ENCODE measurements around the gene OR5AU1. TPM values are rescaled to one million over a fixed set of nuclear protein-coding genes. Genes with fewer than 3 reads are reported as not detected.
"Not testable (repeated sequence)": the region's sequence is repeated elsewhere in the genome, so short reads cannot be mapped to it uniquely, and the experiment has no call there.

Gene OR5AU1
- polyA plus RNA-seq, 1 donor (not counting 4 experiments of a cell fraction or from before 2014, with no cell fraction given), result not detected

GRCh38 chr14:21169573-21169972 is 13.7 kb upstream of the OR5AU1 start:
- H3K4me1 ChIP-seq (ENCODE audit: control insufficient read depth, extremely low read depth, insufficient read depth, low read length), result no peaks in the 10 kb centered on the region
- H2AFZ ChIP-seq (ENCODE audit: control insufficient read depth, low read length), result no peak overlapping the region
- no peaks in the 10 kb centered on the region for H3K9me1 ChIP-seq (ENCODE audit: control insufficient read depth, extremely low read depth, insufficient read depth, low read length)
- dilution Hi-C loops (cut with MboI; ENCODE audit: extremely low pct_ligation_motif_present, low sequenced_read_pairs), result no loop called here
- no peaks in the 10 kb centered on the region for H3K36me3 ChIP-seq (ENCODE audit: control insufficient read depth in 2 of 2, extremely low read depth in 1 of 2, insufficient read depth in 2 of 2, low read length in 2 of 2)
- no peak for TF ChIP-seq EZH2 (IDR thresholded peaks at IDR 0.05; ENCODE audit: low read length)
- TF ChIP-seq, protein P1, sequence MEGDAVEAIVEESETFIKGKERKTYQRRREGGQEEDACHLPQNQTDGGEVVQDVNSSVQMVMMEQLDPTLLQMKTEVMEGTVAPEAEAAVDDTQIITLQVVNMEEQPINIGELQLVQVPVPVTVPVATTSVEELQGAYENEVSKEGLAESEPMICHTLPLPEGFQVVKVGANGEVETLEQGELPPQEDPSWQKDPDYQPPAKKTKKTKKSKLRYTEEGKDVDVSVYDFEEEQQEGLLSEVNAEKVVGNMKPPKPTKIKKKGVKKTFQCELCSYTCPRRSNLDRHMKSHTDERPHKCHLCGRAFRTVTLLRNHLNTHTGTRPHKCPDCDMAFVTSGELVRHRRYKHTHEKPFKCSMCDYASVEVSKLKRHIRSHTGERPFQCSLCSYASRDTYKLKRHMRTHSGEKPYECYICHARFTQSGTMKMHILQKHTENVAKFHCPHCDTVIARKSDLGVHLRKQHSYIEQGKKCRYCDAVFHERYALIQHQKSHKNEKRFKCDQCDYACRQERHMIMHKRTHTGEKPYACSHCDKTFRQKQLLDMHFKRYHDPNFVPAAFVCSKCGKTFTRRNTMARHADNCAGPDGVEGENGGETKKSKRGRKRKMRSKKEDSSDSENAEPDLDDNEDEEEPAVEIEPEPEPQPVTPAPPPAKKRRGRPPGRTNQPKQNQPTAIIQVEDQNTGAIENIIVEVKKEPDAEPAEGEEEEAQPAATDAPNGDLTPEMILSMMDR (optimal IDR thresholded peaks at IDR 0.05 in 1 of 3, IDR thresholded peaks at IDR 0.05 in 1 of 3, conservative IDR thresholded peaks at IDR 0.05 in 1 of 3; ENCODE audit: extremely low read depth in 1 of 3, insufficient read depth in 2 of 3, low read length in 3 of 3), result no peak
- DNase-seq (ENCODE audit: low read depth, low spot score), result no peak
- no peak overlapping the region for H3K27ac ChIP-seq (ENCODE audit: control insufficient read depth, insufficient read depth, low read length)
- no peak overlapping the region for H3K9ac ChIP-seq (ENCODE audit: control insufficient read depth, extremely low read depth, insufficient read depth, low read length)
- H3K4me3 ChIP-seq (ENCODE audit: control insufficient read depth in 2 of 3, extremely low read depth in 1 of 3, insufficient read depth in 2 of 3, low read depth in 1 of 3, low read length in 3 of 3), result no peak overlapping the region
- no peaks in the 10 kb centered on the region for H3K79me2 ChIP-seq (ENCODE audit: control insufficient read depth, insufficient read depth, low read length)
- H3K9me3 ChIP-seq (ENCODE audit: control insufficient read depth, low read depth, low read length), result no peaks in the 10 kb centered on the region
- no peak for FAIRE-seq
- no peaks in the 10 kb centered on the region for H3K27me3 ChIP-seq (ENCODE audit: control insufficient read depth, extremely low read depth, insufficient read depth, low read length)
- H3K4me2 ChIP-seq (ENCODE audit: control insufficient read depth, extremely low read depth, insufficient read depth, low read depth, low read length), result no peak overlapping the region
- no peaks in the 10 kb centered on the region for H4K20me1 ChIP-seq (ENCODE audit: control insufficient read depth, extremely low read depth, insufficient read depth, low read length)

DNA sequence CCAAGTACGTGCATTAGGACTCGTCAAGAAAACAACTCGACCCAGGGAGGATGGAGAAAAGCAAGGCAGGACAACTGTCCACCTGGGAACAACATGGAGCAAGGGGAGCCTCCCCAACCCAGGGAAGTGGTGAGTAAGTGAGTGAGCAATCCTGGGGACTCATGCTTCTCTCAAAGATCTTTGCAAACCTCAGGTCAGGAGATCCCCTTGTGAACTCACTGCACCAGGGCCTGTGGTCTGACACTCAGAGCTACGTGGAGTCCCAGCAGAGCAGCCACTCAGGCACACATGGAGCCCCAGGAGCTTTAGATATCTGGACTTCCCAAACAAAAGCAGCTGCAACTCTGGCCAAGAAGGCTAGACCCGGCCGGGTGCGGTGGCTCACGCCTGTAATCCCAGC is 12.2 kb upstream of the OR5AU1 start:
- no peaks in the 10 kb centered on the region for H4K20me1 ChIP-seq (ENCODE audit: control insufficient read depth, extremely low read depth, insufficient read depth, low read length)
- H3K4me1 ChIP-seq (ENCODE audit: control insufficient read depth, extremely low read depth, insufficient read depth, low read length), result no peaks in the 10 kb centered on the region
- no peak overlapping the region for H2AFZ ChIP-seq (ENCODE audit: control insufficient read depth, low read length)
- dilution Hi-C loops (cut with MboI; ENCODE audit: extremely low pct_ligation_motif_present, low sequenced_read_pairs), result no loop called here
- H3K36me3 ChIP-seq (ENCODE audit: control insufficient read depth in 2 of 2, extremely low read depth in 1 of 2, insufficient read depth in 2 of 2, low read length in 2 of 2), result no peaks in the 10 kb centered on the region
- no peaks in the 10 kb centered on the region for H3K79me2 ChIP-seq (ENCODE audit: control insufficient read depth, insufficient read depth, low read length)
- no peak overlapping the region for H3K4me3 ChIP-seq (ENCODE audit: control insufficient read depth in 2 of 3, extremely low read depth in 1 of 3, insufficient read depth in 2 of 3, low read depth in 1 of 3, low read length in 3 of 3)
- FAIRE-seq (no peak), DNase-seq (ENCODE audit: low read depth, low spot score) (no peak)
- H3K4me2 ChIP-seq (ENCODE audit: control insufficient read depth, extremely low read depth, insufficient read depth, low read depth, low read length), result no peak overlapping the region
- H3K27me3 ChIP-seq (ENCODE audit: control insufficient read depth, extremely low read depth, insufficient read depth, low read length), result no peaks in the 10 kb centered on the region
- no peaks in the 10 kb centered on the region for H3K9me1 ChIP-seq (ENCODE audit: control insufficient read depth, extremely low read depth, insufficient read depth, low read length)
- H3K9ac ChIP-seq (ENCODE audit: control insufficient read depth, extremely low read depth, insufficient read depth, low read length), result no peak overlapping the region
- TF ChIP-seq, protein P1 (optimal IDR thresholded peaks at IDR 0.05 in 1 of 3, IDR thresholded peaks at IDR 0.05 in 1 of 3, conservative IDR thresholded peaks at IDR 0.05 in 1 of 3; ENCODE audit: extremely low read depth in 1 of 3, insufficient read depth in 2 of 3, low read length in 3 of 3), result no peak
- TF ChIP-seq EZH2 (IDR thresholded peaks at IDR 0.05; ENCODE audit: low read length), result no peak
- no peak overlapping the region for H3K27ac ChIP-seq (ENCODE audit: control insufficient read depth, insufficient read depth, low read length)
- H3K9me3 ChIP-seq (ENCODE audit: control insufficient read depth, low read depth, low read length), result no peaks in the 10 kb centered on the region

DNA sequence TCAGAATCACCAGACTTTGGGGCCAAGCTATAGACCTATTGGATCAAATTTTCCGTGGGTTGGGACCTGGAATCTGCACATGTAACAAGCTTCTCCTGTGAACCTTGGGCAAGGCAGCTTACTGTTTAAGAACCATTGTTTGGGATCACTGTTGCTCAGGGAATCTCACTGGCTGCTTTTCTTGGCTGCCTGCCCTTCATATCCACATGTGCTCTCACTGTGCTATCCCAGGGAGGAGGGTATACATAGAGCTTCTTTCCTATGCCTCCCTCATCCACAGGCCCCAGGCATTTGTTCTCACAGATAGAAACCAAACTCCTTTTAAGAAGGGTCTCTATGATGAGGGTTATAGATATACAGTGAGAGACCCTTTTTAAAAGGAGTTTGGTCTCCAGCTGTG is 9.8 kb upstream of the OR5AU1 start:
- H3K9me3 ChIP-seq (ENCODE audit: control insufficient read depth, low read depth, low read length); H3K79me2 ChIP-seq (ENCODE audit: control insufficient read depth, insufficient read depth, low read length); dilution Hi-C loops (cut with MboI; ENCODE audit: extremely low pct_ligation_motif_present, low sequenced_read_pairs); H3K4me2 ChIP-seq (ENCODE audit: control insufficient read depth, extremely low read depth, insufficient read depth, low read depth, low read length); H2AFZ ChIP-seq (ENCODE audit: control insufficient read depth, low read length); H3K4me3 ChIP-seq (ENCODE audit: control insufficient read depth in 2 of 3, extremely low read depth in 1 of 3, insufficient read depth in 2 of 3, low read depth in 1 of 3, low read length in 3 of 3); DNase-seq (ENCODE audit: low read depth, low spot score); H3K36me3 ChIP-seq (ENCODE audit: control insufficient read depth in 2 of 2, extremely low read depth in 1 of 2, insufficient read depth in 2 of 2, low read length in 2 of 2); H4K20me1 ChIP-seq (ENCODE audit: control insufficient read depth, extremely low read depth, insufficient read depth, low read length); H3K9ac ChIP-seq (ENCODE audit: control insufficient read depth, extremely low read depth, insufficient read depth, low read length); H3K27ac ChIP-seq (ENCODE audit: control insufficient read depth, insufficient read depth, low read length); FAIRE-seq; H3K9me1 ChIP-seq (ENCODE audit: control insufficient read depth, extremely low read depth, insufficient read depth, low read length); H3K4me1 ChIP-seq (ENCODE audit: control insufficient read depth, extremely low read depth, insufficient read depth, low read length); H3K27me3 ChIP-seq (ENCODE audit: control insufficient read depth, extremely low read depth, insufficient read depth, low read length): not testable (repeated sequence)

- H3K36me3 ChIP-seq (ENCODE audit: control insufficient read depth in 2 of 2, extremely low read depth in 1 of 2, insufficient read depth in 2 of 2, low read length in 2 of 2); H3K27me3 ChIP-seq (ENCODE audit: control insufficient read depth, extremely low read depth, insufficient read depth, low read length); H3K9me3 ChIP-seq (ENCODE audit: control insufficient read depth, low read depth, low read length); H3K4me2 ChIP-seq (ENCODE audit: control insufficient read depth, extremely low read depth, insufficient read depth, low read depth, low read length); H4K20me1 ChIP-seq (ENCODE audit: control insufficient read depth, extremely low read depth, insufficient read depth, low read length); H3K79me2 ChIP-seq (ENCODE audit: control insufficient read depth, insufficient read depth, low read length); dilution Hi-C loops (cut with MboI; ENCODE audit: extremely low pct_ligation_motif_present, low sequenced_read_pairs); H3K27ac ChIP-seq (ENCODE audit: control insufficient read depth, insufficient read depth, low read length); H3K9ac ChIP-seq (ENCODE audit: control insufficient read depth, extremely low read depth, insufficient read depth, low read length); H3K4me3 ChIP-seq (ENCODE audit: control insufficient read depth in 2 of 3, extremely low read depth in 1 of 3, insufficient read depth in 2 of 3, low read depth in 1 of 3, low read length in 3 of 3); FAIRE-seq; H2AFZ ChIP-seq (ENCODE audit: control insufficient read depth, low read length); H3K4me1 ChIP-seq (ENCODE audit: control insufficient read depth, extremely low read depth, insufficient read depth, low read length); DNase-seq (ENCODE audit: low read depth, low spot score); H3K9me1 ChIP-seq (ENCODE audit: control insufficient read depth, extremely low read depth, insufficient read depth, low read length): not testable (repeated sequence)
Measured at GRCh38 chr14:21165002-21165605, 9.2 kb upstream of the OR5AU1 start.

Measured in keratinocyte (primary cell).